GM21619 (cell line): ENCODE measurements around the gene SND1.

ENCODE experiments used
- ATAC-seq: cut with Tn5 transposase; IDR thresholded peaks from one replicate; pipeline ENCODE4 v1.9.1; 2021; ENCODE audit not compliant: unreplicated experiment

SND1 gene

GRCh38 chr7:127920787-127921438 lies 268.9 kb downstream of the SND1 start:
- no peak for ATAC-seq

DNA sequence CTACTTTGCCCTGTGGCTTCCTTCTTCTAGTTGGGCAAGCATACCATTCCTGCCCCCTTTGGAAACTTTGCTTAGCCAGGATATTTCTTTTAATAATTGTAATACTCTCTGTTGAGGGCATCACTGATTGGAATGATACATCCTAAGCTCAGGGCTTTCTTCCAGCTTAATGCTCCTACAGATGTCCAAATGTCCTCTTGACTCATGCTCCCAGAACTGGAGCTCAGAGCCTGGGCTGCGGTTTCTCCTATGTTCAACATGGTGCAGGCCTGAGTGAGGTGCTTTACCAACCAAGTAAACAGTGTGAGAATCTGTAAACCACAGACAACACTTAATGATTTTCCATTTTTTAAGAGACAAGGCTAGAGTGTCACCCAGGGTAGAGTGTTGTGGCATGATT lies 270.7 kb downstream of the SND1 start:
- ATAC-seq = no peak

DNA sequence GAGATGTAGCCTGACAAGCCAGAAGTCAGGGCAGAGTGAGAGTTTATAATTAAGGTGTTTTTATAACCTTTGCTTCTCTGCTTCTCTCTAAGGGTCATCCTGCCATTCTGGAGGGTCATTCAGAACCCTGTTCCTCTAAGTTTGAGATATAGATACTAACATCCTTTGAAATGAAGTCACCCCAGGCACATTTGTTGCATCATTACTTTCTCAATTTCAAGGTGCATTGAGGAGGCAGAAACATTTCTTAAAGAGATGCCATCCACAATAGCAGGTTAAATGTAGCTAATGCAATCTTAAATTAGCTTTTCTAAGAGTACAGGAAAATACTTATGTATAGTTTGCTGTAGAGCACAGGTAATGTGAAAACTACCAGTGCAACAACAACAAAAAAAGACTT lies 272.9 kb downstream of the SND1 start:
- no peak for ATAC-seq

GRCh38 chr7:127927348-127927696 lies 275.3 kb downstream of the SND1 start:
- ATAC-seq = no peak

DNA sequence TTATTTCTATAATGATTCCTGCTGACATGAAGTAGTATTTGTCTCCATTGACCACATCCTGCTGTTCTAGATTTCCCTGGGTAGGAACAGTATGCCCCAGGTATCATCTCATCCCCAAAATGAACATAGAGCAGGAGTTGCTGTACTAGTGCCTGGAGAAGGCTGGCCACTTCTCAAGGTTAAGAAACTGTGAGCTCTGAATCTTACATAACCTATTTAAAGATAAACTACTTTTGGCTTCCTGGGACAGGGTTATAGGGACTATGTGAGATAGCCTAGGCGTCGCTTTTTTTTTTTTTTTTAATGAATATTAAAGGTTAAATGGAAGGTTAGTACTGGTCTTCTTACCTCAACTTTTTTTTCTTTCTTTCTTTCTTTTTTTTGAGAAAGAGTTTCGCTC lies 276.2 kb downstream of the SND1 start:
- ATAC-seq = no peak

DNA sequence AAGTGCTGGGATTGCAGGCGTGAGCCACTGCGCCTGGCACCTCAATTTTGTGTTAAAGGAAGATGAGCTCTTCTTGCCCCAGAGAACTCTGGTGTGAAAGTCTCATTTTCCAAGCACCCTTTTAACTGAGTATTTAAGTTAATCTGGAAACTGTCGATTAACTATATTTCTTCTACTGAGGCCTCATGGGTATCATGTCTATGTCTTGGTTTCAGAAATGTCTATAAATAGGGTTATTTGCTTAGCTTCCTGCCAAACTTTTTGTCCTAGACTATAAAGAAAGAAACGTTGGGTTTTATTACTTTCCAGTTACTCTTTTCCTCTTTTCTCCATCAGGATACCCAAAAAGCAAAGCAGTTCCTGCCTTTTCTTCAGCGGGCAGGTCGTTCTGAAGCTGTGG lies 276.9 kb downstream of the SND1 start:
- peak; percentile 37 for ATAC-seq

GRCh38 chr7:127930341-127931328 lies 278.6 kb downstream of the SND1 start:
- ATAC-seq = peak; percentile 37

DNA sequence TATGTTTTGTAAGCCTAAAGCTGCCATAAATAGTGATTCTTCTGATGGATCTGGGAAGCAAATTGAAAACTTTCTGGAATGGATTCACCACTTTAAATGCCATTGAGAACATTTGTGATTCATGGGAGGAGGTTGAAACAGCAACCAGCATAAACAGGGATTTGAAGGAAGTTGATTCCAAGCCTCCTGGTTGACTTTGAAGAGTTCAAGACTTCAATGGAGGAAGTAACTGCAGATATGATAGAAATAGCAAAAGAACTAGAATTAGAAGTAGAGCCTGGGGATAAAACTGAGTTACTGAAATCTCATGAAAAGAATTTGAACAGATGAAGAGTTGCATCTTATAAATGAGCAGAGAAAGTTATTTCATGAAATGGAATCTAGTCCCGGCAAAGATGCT lies 280.1 kb downstream of the SND1 start:
- ATAC-seq = no peak

GRCh38 chr7:127932496-127932895 lies 280.5 kb downstream of the SND1 start:
- no peak for ATAC-seq

- no peak for ATAC-seq
Observed at GRCh38 chr7:127933146-127933545, 281.2 kb downstream of the SND1 start.

DNA sequence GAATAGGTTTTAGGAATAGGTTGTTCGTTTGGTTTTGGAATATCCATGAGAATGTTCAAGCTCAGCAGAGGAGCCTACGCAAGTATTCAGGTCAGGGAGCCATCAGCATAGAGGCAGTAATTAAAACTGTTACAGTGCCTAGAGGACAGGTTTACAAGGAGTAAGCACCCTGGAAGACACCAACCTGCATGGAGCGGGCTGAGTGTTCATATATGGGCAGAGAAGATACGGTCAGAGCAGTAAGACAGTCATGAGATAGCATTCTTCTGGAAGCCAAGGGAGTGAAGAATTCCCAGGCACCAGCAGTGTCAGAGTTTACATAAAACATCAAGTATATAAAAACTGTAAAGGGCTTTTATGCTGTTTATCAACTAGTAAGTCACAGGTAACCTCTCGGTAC lies 282.7 kb downstream of the SND1 start:
- ATAC-seq = no peak

GRCh38 chr7:127935847-127936376 lies 283.9 kb downstream of the SND1 start:
- ATAC-seq = no peak

GRCh38 chr7:127937066-127937680 lies 285.2 kb downstream of the SND1 start:
- no peak for ATAC-seq

DNA sequence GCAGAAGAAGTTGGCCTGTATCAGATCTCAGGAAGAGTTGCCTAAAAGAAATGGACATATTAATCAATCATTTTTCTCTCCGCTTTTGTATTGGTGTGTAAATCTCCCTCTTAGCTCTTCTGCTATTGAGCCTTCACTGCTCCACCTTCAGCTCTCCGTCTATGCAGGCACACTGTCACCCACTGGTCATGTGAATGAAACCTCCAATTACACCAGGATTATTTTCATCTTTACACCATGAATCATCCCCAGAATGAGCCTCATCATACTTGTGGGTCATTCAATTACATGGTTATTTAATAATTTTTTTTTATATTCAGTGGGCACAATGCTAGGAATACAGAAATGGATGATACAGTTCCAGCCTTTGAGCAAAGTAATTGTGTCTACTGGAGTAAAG lies 286.6 kb downstream of the SND1 start:
- ATAC-seq = no peak

GRCh38 chr7:127940381-127941160 lies 288.6 kb downstream of the SND1 start:
- no peak for ATAC-seq

GRCh38 chr7:127941476-127942210 lies 289.6 kb downstream of the SND1 start:
- ATAC-seq = no peak

GRCh38 chr7:127943541-127944521 lies 291.8 kb downstream of the SND1 start:
- no peak for ATAC-seq

DNA sequence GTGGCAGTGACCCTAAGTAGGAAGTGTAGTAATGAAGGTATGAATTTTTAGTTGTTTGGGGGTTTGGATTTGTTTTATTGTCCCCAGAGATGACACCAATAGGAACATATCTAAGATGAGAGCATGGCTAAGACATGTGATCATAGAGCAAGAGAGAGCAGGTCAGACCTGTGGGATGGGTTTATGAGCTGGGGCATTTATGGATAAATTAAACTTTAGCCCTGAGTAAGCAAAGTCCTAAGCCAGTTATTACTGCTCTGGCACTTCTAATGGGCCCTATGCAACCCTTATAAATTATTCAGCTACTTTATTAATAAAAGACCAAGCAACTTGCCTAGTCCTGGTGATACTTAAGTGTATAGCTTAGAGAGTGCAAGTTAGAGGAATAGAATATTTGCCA lies 294.1 kb downstream of the SND1 start:
- no peak for ATAC-seq

- ATAC-seq = no peak
Observed at GRCh38 chr7:127946847-127947246, 294.9 kb downstream of the SND1 start.
